GM12875 (cell line): Measurements from ENCODE around the gene URAD.

ENCODE experiments used
- H3K4me3 ChIP-seq: one replicate; pipeline ENCODE4 v1.5.1; 2011; ENCODE audit warnings: low read depth, low read length, control low read depth
- CTCF ChIP-seq: IDR thresholded peaks from 2 replicates; pipeline ENCODE4 v1.5.1; 2011; ENCODE audit warnings: low read depth, mild to moderate bottlenecking, control low read depth, inconsistent platforms, low read length, moderate library complexity, borderline replicate concordance; ENCODE audit not compliant: insufficient read depth

URAD gene

GRCh38 chr13:27953676-27954405 lies 34.7 kb downstream of the URAD start:
- peak; percentile 99 for TF ChIP-seq CTCF
- H3K4me3 ChIP-seq: peak overlapping the region; percentile 45

GRCh38 chr13:27952876-27953675 lies 35.4 kb downstream of the URAD start:
- peak overlapping the region; percentile 32 for H3K4me3 ChIP-seq
- TF ChIP-seq CTCF: no peak

- TF ChIP-seq CTCF: no peak
- no peak overlapping the region for H3K4me3 ChIP-seq
Observed at GRCh38 chr13:27942972-27943371, 45.5 kb downstream of the URAD start.

- no peak for TF ChIP-seq CTCF
- H3K4me3 ChIP-seq: no peak overlapping the region
Observed at GRCh38 chr13:27933580-27934328, 54.7 kb downstream of the URAD start.

- H3K4me3 ChIP-seq: no peak overlapping the region
- no peak for TF ChIP-seq CTCF
Observed at GRCh38 chr13:27933118-27933517, 55.4 kb downstream of the URAD start.

GRCh38 chr13:27929868-27930267 lies 58.6 kb downstream of the URAD start:
- TF ChIP-seq CTCF: no peak

More at GRCh38 chr13:27929868-27930267, 58.6 kb downstream of the URAD start:
- H3K4me3 ChIP-seq: no peak overlapping the region
